ENCODE measurements around the gene SLC19A1.
"Not testable (repeated sequence)": the region's sequence is repeated elsewhere in the genome, so short reads cannot be mapped to it uniquely, and the experiment has no call there.

The SLC19A1 gene

DNA sequence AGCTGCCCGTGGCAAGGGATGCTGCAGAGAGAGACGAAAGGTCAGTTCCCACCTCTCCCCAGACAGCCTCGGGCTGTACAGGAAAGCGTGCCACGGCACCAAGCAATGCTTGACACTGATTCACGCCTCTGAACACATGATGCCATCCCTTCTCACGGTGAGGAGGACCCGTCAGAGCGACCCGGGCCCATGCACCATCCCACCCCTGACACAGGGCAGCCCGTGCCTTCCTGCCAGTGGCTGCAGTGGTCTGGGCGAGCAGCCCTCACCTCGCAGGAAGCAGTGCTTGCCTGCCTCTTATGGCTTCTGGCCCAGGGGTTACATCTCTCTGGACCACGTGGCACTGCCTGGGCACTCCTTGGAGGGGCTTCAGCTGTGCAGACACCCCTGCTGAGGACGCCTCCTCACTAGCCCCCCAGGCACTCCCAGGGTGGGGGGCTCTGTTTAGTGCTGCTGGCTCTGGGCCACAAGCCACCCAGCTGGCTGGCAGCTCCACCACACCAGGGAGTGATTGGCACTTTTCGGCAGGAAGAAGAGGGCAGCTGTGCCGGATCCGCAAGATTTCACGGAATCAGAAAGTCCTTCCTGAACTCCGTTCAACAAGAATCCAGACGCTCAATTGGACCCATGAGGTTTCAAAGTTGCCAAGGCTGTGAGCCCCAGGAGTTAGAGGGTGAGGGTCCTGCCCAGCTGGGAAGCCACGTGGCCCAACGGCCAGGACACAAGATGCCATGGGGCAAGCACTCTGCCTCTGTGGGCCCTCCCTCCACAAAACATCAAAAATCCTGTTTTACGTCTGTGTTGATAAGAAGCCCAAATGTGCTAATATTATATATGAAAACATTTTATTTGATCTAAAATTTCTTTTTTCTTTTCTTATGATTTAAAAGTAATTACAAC lies 34.8 kb upstream of the SLC19A1 start:
- DNase-seq (ENCODE audit: low spot score): no peak

- DNase-seq (ENCODE audit: low spot score): no peak
Measured at GRCh38 chr21:45575993-45576837, 34.0 kb upstream of the SLC19A1 start.

DNA sequence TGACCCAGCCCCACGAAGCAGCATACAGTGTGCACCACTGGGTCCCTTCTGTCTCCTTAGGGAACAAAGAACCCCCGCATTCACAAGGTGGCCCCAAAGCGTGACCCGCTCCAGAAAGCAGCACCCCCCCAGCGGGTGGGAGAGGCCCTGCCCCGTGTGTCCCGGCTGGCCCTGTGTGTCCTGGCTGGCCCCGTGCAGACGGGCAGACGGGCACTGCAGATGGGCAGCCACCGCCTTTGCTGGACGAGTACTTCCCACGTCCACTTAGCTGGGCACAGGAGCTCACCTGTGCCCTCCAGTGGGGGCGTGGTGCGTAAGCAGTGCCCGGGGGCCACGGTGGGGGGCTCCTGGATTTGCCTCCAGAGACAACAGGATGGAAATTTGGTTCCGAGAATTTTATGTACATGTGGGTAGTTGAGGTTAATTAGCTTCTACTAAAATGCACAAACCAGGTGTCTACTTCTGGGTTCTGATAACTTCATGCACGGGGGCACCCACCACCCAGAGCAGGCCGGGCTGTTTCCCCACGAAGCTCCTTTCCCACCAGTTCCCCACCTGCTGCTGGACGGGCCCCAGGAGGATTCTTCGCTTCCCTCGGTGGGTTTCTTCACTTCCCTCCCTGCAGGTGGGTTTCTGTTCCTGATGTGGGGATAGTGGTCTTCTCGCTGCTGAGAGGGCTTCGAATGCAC lies 33.2 kb upstream of the SLC19A1 start:
- DNase-seq (ENCODE audit: low spot score): no peak

DNA sequence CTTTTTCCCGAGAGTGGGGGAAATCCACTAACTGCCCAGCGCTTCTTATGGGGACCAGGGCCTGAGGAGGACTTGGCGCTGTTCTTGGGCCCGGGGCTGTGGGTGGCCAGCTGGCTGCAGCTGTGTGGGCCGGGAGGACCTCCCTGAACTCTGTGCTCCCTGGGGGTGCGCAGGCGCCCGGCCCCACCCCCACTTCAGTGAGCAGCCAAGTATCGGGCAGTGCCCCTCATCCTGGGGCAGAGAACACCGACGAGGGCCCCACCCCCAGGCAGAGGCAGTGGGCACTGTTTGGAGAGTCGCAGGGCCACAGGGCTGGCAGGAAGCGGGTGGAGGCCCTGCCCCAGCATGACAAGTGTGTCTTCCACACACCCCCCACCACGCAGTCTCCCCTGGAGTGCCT lies 32.5 kb upstream of the SLC19A1 start:
- no peak for DNase-seq (ENCODE audit: low spot score)

DNA sequence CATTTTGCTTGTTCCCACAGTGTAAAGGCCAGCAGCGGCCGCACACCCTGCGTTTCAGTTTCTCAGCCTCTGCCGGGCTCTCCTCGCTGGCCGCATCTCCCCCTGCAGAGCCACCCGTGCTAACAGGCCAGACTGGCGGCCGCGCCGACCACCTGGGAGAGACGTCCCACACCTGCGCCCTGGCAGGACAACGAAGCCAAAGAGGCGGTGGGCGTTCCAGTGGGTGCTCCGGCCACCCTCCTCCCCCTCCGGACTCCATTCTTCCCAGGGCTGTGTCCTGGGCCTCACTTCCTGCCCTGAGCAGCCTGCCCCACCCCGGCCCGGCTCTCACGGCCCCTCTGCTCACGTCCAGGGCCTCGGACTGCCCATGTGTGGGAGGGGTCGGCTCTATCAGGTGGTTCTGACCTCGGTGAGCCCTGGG lies 31.9 kb upstream of the SLC19A1 start:
- DNase-seq (ENCODE audit: low spot score): no peak

DNA sequence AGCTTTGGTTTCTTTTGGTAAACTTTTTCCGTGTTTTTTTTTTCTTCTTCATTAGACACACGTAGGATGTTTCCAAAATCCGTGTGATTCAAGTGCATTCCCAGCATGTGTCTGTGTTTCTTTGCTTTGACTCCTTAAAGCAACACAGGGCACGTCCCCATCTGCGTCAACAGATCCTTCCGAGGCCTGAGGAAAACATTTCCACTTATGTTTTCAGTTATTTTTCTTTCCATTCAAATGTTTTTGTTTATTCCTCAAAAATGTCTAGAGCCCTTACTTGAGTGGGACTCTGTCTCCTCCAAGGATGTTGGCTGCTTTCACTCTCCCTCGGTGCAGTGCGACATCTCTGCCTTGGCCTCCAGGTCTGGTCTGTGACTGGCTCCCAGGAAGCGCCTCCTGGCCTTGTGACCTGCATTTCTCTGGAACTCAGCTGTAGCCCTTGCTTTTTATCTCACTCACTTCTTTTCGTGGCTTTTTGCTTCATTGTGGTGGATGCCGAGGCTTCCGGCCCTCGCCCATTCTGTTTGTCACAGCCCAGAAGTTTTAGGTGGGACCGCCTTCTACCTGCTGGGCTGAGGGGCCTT lies 31.3 kb upstream of the SLC19A1 start:
- no peak for DNase-seq (ENCODE audit: low spot score)

- DNase-seq (ENCODE audit: low spot score): no peak
Measured at GRCh38 chr21:45572783-45573451, 30.7 kb upstream of the SLC19A1 start.

DNA sequence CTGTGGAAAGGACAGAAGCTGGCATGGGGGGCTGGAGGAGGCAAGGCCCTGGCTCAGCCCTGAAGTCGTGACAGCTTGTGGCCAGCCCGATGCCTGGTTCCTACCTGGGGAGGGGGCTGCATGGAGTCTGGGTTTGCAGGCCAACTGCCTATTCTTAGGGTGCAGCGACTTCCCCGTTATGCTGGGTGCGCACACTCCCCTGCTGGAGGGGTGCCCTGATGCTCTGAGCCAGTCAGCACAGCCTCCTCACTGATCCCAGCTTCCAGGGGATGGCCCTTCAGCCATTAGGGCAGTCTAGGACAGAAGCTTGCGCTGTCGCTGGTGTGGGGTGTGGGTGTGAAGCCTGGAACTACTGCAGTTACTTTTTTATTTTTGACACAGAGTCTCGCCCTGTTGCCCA lies 30.0 kb upstream of the SLC19A1 start:
- no peak for DNase-seq (ENCODE audit: low spot score)

GRCh38 chr21:45571641-45572040 lies 29.4 kb upstream of the SLC19A1 start:
- no peak for DNase-seq (ENCODE audit: low spot score)

GRCh38 chr21:45570826-45571601 lies 28.8 kb upstream of the SLC19A1 start:
- no peak for DNase-seq (ENCODE audit: low spot score)

DNA sequence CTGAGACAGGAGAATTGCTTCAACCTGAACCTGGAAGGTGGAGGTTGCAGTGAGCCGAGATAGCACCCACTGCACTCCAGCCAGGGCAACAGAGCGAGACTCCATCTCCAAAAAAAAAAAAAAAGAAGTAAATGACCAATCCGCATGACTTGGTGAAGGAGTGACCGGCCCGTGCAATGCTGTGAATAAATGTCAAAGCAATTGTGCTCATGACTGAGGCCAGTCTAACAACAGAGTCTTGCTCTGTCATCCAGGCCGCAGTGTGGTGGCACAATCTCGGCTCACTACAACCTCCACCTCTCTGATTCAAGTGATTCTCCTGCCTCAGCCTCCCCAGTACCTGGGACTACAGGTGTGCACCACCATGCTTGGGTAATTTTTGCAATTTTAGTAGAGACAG lies 27.8 kb upstream of the SLC19A1 start:
- DNase-seq (ENCODE audit: low spot score): no peak

GRCh38 chr21:45568383-45568782 lies 26.1 kb upstream of the SLC19A1 start:
- no peak for DNase-seq (ENCODE audit: low spot score)

DNA sequence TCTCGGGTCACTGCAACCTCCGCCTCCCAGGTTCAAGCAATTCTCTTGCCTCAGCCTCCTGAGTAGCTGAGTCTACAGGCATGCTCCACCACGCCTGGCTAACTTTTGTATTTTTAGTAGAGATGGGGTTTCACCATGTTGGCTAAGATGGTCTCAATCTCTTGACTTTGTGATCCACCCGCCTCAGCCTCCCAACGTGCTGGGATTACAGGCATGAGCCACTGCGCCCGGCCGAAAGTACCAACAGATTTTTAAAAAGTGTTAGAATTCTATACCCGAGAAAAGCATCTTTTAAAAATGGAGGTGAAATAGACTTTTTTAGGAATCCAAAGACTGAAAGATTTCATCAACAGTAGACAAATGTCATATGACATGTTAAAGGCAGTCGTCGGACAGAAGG lies 21.9 kb upstream of the SLC19A1 start:
- DNase-seq (ENCODE audit: low spot score): not testable (repeated sequence)

DNA sequence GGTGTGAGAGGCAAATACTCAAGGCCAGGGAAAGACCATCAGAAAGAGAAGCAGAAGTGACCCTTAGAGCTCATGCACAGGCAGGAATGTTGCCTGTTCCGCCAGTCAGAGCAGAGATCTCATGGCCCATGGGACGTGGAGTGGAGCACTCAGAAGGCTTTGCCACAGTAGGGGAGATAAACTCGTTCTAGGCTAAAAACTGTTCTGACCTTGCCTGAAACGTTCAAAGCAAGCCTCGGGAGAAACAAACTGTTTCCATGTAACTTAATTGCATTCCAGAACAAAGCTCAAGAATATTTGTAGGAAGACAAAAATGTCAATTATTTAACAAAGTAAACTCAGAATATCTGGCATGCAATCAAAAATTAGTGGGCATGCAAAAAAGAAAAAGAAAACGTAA lies 20.7 kb upstream of the SLC19A1 start:
- DNase-seq (ENCODE audit: low spot score): no peak

DNA sequence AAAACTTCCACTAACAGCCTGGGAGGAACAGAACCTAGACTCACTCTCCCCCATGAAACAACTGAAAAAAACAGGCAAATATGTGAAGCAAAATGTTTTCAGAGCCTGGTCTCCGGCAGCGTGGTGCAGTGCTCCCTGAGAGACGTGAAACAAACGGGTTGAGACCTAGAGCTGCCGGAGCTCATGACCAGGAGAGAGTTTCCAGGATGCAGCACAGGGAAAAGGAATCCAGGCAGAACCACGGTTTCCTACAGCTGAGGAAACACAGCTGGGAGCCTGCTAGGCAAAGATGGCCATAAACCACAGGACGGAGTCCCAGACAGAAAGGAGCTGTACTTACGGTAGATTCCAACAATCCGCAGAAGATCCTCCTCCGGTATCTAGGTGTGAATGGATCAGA lies 20.2 kb upstream of the SLC19A1 start:
- DNase-seq (ENCODE audit: low spot score): no peak

DNA sequence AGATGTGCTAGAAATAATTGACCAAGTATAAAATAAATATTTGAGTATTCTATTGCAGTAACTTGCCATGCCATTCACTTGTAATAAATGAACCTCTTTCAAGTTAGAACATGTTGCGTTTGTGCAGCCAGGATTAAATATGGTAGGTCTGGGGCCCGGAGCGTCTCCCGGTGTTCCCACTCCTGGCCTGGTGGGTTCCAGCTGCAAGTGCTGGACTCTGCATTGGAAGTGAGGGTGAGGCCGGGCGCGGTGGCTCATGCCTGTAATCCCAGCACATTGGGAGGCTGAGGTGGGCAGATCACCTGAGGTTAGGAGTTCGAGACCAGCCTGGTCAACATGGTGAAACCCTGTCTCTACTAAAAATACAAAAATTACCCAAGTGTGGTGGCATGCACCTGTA lies 19.0 kb upstream of the SLC19A1 start:
- DNase-seq (ENCODE audit: low spot score): not testable (repeated sequence)

GRCh38 chr21:45560106-45561021 lies 18.1 kb upstream of the SLC19A1 start:
- no peak for DNase-seq (ENCODE audit: low spot score)

DNA sequence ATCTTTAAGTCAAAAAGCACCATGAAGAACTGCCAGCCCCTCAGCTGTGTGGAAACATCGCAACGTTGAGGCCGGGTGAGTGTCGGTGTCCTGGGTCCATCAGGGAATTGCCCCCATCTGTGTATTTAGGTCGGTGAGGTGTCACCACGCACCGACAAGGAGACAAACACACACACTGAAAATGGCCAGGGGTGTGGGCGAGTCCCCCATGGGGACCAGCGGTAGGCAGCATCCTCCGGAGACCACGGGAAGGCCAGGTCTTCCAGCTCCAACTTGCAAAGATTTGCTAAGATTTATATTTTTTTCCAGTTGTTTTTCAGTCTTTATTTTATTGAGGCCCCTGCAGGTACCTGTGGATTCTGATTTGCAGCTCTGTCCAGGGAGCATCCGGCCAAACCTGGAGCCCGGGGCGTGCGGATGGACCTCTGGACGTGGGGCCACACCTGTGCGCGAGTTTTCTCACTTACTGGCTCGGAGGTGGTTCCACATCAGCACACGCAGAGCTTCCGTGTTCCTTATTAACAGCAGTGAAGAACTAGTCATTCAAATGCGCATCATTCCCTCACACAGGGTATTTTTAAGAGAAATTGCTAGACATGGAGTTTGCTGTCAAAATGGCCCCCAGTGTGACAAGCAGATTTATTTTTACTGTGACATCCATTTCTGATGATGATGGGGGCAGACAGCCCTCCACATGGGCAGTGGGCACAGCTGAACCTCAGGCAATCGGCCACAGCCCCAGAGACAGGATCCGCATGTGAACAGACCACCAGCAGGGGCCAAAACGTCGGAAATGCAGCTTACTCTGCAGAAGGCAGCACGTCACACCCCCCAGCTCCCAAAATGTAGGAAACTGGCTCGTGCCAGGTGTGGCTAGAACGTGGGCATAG lies 17.2 kb upstream of the SLC19A1 start:
- no peak for DNase-seq (ENCODE audit: low spot score)
